PC-3 (cell line): ENCODE measurements around the gene PPP6C.

Experiments used
- EZH2 ChIP-seq: fragments of 300-600 bp; sonication (generic); IDR thresholded peaks from one replicate; pipeline ENCODE4 v1.6.1; 2017; ENCODE audit warnings: antibody characterized with exemption, mild to moderate bottlenecking, low read length; ENCODE audit not compliant: unreplicated experiment
- EZH2phosphoT487 ChIP-seq: fragments of 300-600 bp; sonication (generic); IDR thresholded peaks from 2 replicates; pipeline ENCODE4 v1.6.1; 2018; ENCODE audit warnings: mild to moderate bottlenecking, antibody characterized with exemption, low read length, borderline replicate concordance
- TF ChIP-seq, protein P1 (sequence below): fragments of 300-600 bp; sonication (generic); conservative IDR thresholded peaks from 2 replicates; pipeline ENCODE4 v1.5.1; 2017; ENCODE audit warnings: antibody characterized with exemption, low read depth, mild to moderate bottlenecking, low read length

GRCh38 chr9:125126019-125126746 lies 63.4 kb downstream of the PPP6C start:
- TF ChIP-seq, protein P1, sequence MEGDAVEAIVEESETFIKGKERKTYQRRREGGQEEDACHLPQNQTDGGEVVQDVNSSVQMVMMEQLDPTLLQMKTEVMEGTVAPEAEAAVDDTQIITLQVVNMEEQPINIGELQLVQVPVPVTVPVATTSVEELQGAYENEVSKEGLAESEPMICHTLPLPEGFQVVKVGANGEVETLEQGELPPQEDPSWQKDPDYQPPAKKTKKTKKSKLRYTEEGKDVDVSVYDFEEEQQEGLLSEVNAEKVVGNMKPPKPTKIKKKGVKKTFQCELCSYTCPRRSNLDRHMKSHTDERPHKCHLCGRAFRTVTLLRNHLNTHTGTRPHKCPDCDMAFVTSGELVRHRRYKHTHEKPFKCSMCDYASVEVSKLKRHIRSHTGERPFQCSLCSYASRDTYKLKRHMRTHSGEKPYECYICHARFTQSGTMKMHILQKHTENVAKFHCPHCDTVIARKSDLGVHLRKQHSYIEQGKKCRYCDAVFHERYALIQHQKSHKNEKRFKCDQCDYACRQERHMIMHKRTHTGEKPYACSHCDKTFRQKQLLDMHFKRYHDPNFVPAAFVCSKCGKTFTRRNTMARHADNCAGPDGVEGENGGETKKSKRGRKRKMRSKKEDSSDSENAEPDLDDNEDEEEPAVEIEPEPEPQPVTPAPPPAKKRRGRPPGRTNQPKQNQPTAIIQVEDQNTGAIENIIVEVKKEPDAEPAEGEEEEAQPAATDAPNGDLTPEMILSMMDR: no peak
- TF ChIP-seq EZH2: no peak
- no peak for TF ChIP-seq EZH2phosphoT487
